Naive B cell (primary cell): ENCODE results near the gene SPNS3. TPM values are rescaled to one million over a fixed set of nuclear protein-coding genes. Genes with fewer than 3 reads are reported as not detected.

Experiments used
- ATAC-seq, 2 donors: fragments of 150-1000 bp; cut with Tn5 transposase; 2 replicates each; pipeline ENCODE4 v1.10.0; 2021; ENCODE audit warnings: low read depth in 2 of 2, mild to moderate bottlenecking in 2 of 2, moderate library complexity in 2 of 2
- DNase-seq: peaks from one replicate; pipeline ENCODE4 v3.0.0; 2022
- H3K27ac Mint-ChIP-seq, 6 donors: one replicate each; pipeline ENCODE4 v1.8.0; 2020 to 2022; ENCODE audit warnings: mild to moderate bottlenecking in 6 of 6, mixed read lengths in 6 of 6, moderate library complexity in 5 of 6, inconsistent platforms in 2 of 6
- H3K27me3 Mint-ChIP-seq, 3 donors: one replicate each; pipeline ENCODE4 v1.8.0; 2021 to 2022; ENCODE audit warnings: mixed read lengths in 3 of 3, mild to moderate bottlenecking in 1 of 3
- H3K36me3 Mint-ChIP-seq, 2 donors: one replicate each; pipeline ENCODE4 v1.8.0; 2020 to 2022; ENCODE audit warnings: mixed read lengths in 2 of 2, inconsistent platforms in 1 of 2, mild to moderate bottlenecking in 1 of 2
- H3K4me1 Mint-ChIP-seq, 3 donors: one replicate each; pipeline ENCODE4 v1.8.0; 2020 to 2022; ENCODE audit warnings: mixed read lengths in 3 of 3, inconsistent platforms in 1 of 3, mild to moderate bottlenecking in 1 of 3, moderate library complexity in 1 of 3
- H3K4me3 Mint-ChIP-seq, 8 donors: one replicate each; pipeline ENCODE4 v1.8.0; 2020 to 2022; ENCODE audit warnings: mild to moderate bottlenecking in 8 of 8, mixed read lengths in 8 of 8, moderate library complexity in 8 of 8, inconsistent platforms in 2 of 8
- H3K9me3 Mint-ChIP-seq, 7 donors: one replicate each; pipeline ENCODE4 v1.8.0; 2020 to 2022; ENCODE audit warnings: mixed read lengths in 7 of 7, mild to moderate bottlenecking in 5 of 7, inconsistent platforms in 2 of 7, moderate library complexity in 1 of 7
- polyA plus RNA-seq, 6 donors: library from polyadenylated mRNA; unstranded; fragments of 300-500 nt; fragmentation: Illumina TruSeq; gene quantifications; one replicate each; pipeline ENCODE4 v1.2.3, GENCODE V29; 2021; ENCODE audit warnings: low read depth in 6 of 6

SPNS3 gene
- polyA plus RNA-seq, 6 donors from 2014 or later: 0.36 to 1.3 (median 0.59) TPM; not detected in 1

DNA sequence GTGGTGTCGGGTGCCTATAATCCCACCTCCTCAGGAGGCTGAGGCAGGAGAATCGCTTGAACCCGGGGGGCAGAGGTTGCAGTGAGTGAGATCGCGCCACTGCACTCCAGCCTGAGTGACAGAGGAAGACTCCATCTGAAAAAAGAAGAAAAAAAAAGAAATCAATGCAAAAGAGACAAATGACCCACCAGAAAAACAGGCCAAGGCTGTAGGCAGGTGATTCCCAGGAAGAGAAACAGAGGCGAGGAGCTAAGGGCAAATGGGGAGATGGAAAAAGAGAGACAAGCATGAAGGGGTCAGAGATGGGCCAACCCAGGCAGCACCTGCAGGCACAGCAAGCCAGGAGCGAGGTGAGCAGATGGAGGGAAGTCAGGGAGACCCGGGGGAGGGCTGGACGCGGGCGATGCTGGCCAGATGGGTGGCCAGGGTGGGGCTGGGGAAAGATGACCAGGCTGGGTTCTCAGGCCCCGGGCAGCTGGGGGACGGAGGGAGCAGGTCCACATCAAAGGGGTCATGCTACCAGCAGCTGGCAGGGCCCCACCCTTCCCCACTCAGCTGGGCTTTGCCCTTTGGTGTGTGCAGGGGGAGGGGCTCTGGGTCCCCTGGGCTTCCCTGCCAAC, 95.9 kb downstream of the SPNS3 start:
- DNase-seq (no peak), ATAC-seq (no peak)
- H3K4me1 Mint-ChIP-seq: peaks cover 0 to 6% (median 0%) of the 10 kb centered on the region in 3 donors
- peak overlapping the region in 1 of 8 donors; percentile 26 for H3K4me3 Mint-ChIP-seq
- peaks cover 9 to 47% (median 25%) of the 10 kb centered on the region in 3 donors for H3K27me3 Mint-ChIP-seq
- H3K27ac Mint-ChIP-seq: no peak overlapping the region
- no peaks in the 10 kb centered on the region for H3K9me3 Mint-ChIP-seq
- H3K36me3 Mint-ChIP-seq: no peaks in the 10 kb centered on the region

DNA sequence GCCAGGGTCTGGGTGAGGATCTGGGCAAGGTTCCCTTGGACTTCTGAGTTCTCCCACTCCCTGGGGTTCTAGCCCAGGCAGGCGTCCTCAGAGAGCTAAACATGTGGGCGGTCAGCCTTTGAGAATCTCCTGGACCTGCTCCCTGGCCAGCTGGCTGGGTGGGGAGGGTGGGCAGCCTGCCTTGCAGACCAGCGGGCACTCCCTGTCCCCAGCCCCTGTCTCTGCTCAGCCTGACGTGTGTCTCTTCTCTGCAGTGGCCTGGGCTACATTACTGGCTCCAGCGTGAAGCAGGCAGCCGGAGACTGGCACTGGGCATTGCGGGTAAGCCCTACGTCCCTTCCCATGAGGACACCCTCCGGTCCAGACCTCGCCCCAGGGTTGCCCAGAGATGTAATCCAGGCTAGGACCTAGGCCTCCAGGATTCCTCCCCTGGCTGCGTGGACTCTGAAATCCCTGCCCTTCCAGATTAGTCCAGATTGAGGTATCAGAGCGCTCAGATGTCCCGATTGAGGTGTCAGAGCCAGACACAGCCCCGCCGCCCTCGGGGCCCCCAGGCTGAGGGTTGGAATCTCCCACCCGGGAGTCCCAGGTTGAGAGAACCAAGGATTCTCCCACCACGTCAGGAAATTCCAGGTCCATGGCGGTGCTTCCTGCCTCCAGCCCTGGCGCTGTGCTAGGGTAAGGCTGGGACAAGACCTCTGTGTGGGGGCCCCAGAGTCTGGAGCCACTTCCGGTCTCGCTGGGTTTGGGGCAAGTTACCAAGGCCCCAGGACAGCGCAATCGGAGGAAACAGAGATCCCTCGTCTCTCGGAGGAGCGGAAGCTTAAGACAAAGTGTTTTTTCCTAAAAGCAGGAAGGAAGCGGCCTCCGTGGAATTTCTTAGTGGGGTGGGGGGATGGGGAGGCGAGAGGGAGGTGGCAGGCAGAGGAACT, 97.3 kb downstream of the SPNS3 start:
- Mint-ChIP-seq H3K4me1 (peaks cover 0 to 6% (median 2%) of the 10 kb centered on the region in 3 donors), H3K27ac (no peak overlapping the region), H3K27me3 (peaks cover 6 to 47% (median 25%) of the 10 kb centered on the region in 3 donors), H3K36me3 (no peaks in the 10 kb centered on the region), H3K4me3 (no peak overlapping the region), H3K9me3 (no peaks in the 10 kb centered on the region)
- DNase-seq: no peak
- ATAC-seq: no peak

DNA sequence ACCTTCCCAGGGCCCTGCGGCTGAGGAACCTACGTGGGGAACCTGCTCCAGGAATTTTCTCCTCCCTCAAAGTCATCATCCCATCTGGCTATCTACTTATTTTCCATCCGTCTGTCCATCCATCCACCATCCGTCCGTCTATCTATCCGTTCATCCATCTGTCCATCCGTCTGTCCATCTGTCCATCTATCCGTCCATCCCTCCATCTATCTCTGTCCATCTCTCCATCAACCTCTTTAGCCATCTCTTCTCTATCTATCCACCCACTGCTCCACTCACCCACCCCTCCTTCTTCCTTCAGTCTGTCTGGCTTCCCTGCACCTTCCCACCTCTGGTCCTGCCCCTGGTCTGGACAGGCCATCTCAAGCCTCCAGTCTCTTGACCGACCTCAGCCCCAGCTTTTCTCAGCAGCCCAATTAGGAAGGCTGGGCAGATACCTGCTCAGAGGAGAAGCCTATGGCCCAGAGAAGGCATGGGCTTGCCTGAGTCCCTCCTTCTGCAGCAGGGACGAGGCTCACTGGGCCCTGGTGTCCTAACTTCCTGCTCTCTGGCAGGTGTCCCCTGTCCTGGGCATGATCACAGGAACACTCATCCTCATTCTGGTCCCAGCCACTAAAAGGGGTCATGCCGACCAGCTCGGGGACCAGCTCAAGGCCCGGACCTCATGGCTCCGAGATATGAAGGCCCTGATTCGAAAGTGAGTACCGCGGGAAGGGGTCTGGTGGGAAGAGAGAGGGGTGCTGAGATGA, 98.4 kb downstream of the SPNS3 start:
- H3K36me3 Mint-ChIP-seq: no peaks in the 10 kb centered on the region
- ATAC-seq: no peak
- H3K4me3 Mint-ChIP-seq: no peak overlapping the region
- H3K27ac Mint-ChIP-seq: no peak overlapping the region
- peaks cover 0 to 6% (median 2%) of the 10 kb centered on the region in 3 donors for H3K4me1 Mint-ChIP-seq
- DNase-seq: no peak
- peaks cover 5 to 41% (median 25%) of the 10 kb centered on the region in 3 donors for H3K27me3 Mint-ChIP-seq
- H3K9me3 Mint-ChIP-seq: no peaks in the 10 kb centered on the region

DNA sequence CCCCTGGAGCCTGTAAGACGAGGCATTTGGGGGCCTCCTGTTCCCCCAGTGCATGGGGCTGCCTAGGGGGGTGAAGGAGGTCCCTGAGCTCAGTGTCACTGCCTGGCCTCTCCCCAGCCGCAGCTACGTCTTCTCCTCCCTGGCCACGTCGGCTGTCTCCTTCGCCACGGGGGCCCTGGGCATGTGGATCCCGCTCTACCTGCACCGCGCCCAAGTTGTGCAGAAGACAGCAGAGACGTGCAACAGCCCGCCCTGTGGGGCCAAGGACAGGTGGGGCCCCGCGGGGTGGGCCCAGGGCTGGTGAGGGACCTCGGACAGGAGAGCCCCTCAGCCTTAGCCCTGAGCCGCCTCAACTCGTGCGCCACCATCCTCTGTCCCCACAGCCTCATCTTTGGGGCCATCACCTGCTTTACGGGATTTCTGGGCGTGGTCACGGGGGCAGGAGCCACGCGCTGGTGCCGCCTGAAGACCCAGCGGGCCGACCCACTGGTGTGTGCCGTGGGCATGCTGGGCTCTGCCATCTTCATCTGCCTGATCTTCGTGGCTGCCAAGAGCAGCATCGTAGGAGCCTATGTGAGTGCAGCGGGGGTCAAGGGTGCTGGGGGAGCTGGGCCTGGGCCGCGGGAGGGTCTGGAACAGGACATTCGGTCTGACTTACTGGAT, 99.3 kb downstream of the SPNS3 start:
- H3K36me3 Mint-ChIP-seq: no peaks in the 10 kb centered on the region
- peaks cover 5 to 41% (median 25%) of the 10 kb centered on the region in 3 donors for H3K27me3 Mint-ChIP-seq
- peaks cover 0 to 6% (median 2%) of the 10 kb centered on the region in 3 donors for H3K4me1 Mint-ChIP-seq
- no peaks in the 10 kb centered on the region for H3K9me3 Mint-ChIP-seq
- no peak overlapping the region for H3K4me3 Mint-ChIP-seq
- no peak overlapping the region for H3K27ac Mint-ChIP-seq
- DNase-seq (no peak), ATAC-seq (no peak)

DNA sequence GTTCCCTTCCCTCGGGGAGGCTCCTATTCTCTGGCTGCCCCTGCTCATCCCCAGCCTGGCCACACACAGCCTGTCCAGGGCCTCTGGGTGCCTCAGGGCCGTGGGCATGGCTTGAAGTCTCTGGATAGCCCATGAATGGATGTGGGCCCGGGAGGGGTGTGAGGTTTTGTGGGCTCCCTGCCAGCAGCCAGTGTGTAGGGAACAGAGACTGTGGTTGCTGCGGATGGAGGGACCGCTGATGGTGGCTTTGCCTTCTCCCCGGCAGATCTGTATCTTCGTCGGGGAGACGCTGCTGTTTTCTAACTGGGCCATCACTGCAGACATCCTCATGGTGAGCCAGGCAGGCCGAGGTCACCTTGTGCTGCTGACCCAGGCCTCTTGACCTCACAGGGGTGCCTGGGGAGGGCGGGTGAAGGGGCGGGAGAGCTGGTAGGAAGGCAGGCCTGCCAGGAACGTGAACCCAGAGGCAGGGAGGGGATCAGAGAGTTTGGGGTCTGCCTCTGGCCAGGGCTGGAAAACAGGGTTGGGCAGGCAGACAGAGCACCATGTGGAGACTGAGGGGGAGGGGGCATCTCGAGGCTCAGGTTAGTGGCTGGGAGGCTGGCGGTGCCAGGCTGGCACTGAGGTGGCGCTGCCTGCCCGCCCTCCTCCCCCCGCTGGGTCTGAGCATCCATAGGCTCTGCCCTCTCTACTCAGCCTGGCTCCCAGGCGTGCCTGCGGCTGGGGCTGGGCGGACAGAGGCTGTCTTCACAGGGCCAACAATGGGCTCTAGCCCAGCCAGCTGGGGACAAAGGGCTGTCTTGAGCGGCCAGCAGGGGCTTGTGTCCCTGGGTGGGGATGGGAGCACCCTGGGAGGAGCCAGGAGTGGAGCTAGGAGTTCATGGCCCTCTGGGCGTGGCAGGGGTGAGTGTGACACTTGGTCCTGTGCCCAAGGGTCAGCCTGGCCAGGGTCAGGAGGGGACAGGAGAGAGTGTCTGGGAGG, 100.1 kb downstream of the SPNS3 start:
- Mint-ChIP-seq H3K4me1 (peaks cover 0 to 6% (median 2%) of the 10 kb centered on the region in 3 donors), H3K36me3 (no peaks in the 10 kb centered on the region), H3K4me3 (no peak overlapping the region), H3K27ac (no peak overlapping the region), H3K9me3 (no peaks in the 10 kb centered on the region), H3K27me3 (peaks cover 5 to 41% (median 25%) of the 10 kb centered on the region in 3 donors)
- ATAC-seq (no peak), DNase-seq (no peak)

DNA sequence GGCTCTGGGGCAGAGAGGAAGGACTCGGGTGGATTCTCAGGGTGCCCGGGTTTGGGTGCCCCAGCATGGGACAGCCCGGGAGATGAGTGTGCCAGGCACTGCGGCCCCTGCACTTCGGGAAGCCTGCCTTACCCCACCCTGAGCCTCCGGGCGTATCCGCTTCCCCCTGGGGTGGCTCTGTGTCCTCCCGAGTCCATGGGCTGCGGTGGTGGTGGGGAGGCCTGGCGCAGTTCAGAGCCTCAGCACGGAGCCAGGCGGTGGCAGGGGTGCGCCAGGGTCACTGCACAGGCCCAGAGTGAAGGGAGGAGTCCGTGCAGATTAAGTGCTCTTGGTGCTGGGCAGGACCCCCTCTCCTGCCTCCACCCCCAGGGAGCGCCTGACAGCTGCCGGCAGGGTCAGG, 100.8 kb downstream of the SPNS3 start:
- peaks cover 0 to 2% of the 10 kb centered on the region in 2 donors for H3K36me3 Mint-ChIP-seq
- no peaks in the 10 kb centered on the region for H3K9me3 Mint-ChIP-seq
- peaks cover 5 to 38% (median 21%) of the 10 kb centered on the region in 3 donors for H3K27me3 Mint-ChIP-seq
- no peak for DNase-seq
- no peak for ATAC-seq
- H3K4me3 Mint-ChIP-seq: no peak overlapping the region
- H3K4me1 Mint-ChIP-seq: peaks cover 0 to 6% (median 2%) of the 10 kb centered on the region in 3 donors
- H3K27ac Mint-ChIP-seq: no peak overlapping the region

DNA sequence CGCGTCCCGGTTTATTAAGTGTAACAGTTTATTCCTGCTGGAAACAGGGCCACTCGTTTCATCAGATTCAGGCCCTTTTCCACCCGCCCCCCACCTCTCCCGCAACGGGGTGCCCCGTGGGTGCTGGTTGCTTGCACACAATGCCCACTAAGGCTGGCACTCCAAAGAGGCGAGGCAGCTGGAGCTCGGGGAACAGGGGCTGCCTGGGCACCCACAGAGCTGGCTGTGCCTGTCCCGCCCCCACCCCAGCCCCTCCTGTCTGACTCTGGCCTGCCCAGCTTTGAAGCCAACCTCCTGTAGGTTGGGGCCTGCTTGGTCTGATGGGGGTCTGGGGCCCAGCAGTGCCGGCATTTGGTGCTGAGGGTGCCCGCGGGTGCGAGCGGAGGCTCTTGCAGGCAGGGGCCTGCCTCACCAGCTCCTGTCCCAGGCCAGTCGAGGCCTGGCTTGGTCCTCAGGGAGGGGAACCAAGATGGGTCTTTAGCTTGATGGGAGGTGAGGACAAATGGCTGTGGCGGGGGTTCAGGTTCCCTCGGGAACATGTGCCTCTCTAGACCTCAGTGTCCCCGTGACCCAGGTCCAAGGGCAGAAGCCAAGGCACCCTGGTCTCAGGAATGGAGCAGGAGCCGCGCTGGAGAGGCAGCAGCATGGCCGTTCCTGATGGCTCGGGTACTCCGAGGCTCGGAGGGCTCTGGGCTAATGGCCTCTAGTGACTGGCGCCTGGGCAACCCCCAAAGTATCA, 101.4 kb downstream of the SPNS3 start:
- no peaks in the 10 kb centered on the region for H3K9me3 Mint-ChIP-seq
- peak overlapping the region in 2 of 6 donors; percentile 18 to 51 for H3K27ac Mint-ChIP-seq
- peaks cover 5 to 35% (median 16%) of the 10 kb centered on the region in 3 donors for H3K27me3 Mint-ChIP-seq
- no peak for DNase-seq
- no peak overlapping the region for H3K4me3 Mint-ChIP-seq
- H3K36me3 Mint-ChIP-seq: peaks cover 0 to 7% of the 10 kb centered on the region in 2 donors
- H3K4me1 Mint-ChIP-seq: peaks cover 0 to 6% (median 2%) of the 10 kb centered on the region in 3 donors
- ATAC-seq: no peak

DNA sequence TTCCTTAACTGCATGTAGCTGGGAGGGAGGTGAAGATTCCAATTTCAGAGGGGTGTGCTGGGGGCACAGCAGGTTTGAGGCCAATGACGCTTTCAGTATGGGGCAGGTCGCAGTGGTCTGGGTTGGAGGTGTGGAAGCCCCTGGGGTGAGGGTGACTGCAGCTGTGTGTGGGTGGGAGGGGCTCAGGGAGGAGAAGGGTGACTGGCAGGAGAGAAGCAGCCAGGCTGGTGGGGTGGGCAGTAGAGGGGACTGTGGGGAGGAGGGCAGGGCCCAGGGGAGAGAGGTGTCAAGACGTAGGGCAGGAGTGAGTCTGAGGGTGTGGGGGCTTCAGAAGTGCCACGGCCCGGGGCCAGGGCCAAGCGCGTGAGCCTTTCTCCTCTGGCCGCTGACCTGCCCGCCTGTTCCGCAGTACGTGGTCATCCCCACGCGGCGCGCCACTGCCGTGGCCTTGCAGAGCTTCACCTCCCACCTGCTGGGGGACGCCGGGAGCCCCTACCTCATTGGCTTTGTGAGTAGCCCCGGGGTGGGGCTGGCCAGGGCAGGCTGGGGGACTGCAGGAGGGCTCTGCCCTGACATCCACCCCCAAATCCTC, 102.0 kb downstream of the SPNS3 start:
- ATAC-seq (no peak), DNase-seq (no peak)
- peaks cover 0 to 6% (median 2%) of the 10 kb centered on the region in 3 donors for H3K4me1 Mint-ChIP-seq
- peaks cover 5 to 29% (median 16%) of the 10 kb centered on the region in 3 donors for H3K27me3 Mint-ChIP-seq
- H3K9me3 Mint-ChIP-seq: no peaks in the 10 kb centered on the region
- peak overlapping the region in 1 of 6 donors; percentile 51 for H3K27ac Mint-ChIP-seq
- peaks cover 0 to 8% of the 10 kb centered on the region in 2 donors for H3K36me3 Mint-ChIP-seq
- H3K4me3 Mint-ChIP-seq: no peak overlapping the region

DNA sequence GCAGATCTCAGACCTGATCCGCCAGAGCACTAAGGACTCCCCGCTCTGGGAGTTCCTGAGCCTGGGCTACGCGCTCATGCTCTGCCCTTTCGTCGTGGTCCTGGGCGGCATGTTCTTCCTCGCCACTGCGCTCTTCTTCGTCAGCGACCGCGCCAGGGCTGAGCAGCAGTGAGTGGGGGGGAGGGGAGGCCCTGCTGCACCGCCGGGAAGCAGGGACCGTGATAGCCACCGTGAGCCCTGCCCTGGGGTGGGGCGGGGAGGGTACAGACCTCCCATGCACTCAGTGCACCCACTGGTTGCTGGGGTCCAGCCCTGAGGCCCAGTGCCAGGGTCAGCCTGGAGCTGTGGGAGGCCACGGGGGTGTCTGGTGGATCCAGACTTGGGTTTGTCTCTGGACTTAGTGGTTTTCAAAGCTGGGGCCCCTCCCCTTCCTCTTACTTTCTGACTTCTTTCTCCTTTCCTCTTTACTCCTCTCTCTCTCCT, 102.6 kb downstream of the SPNS3 start:
- H3K4me3 Mint-ChIP-seq: no peak overlapping the region
- no peak for ATAC-seq
- H3K4me1 Mint-ChIP-seq: peaks cover 0 to 6% (median 2%) of the 10 kb centered on the region in 3 donors
- H3K27ac Mint-ChIP-seq: peak overlapping the region in 2 of 6 donors; percentile 38 to 73
- no peaks in the 10 kb centered on the region for H3K9me3 Mint-ChIP-seq
- peaks cover 0 to 8% of the 10 kb centered on the region in 2 donors for H3K36me3 Mint-ChIP-seq
- no peak for DNase-seq
- H3K27me3 Mint-ChIP-seq: peaks cover 5 to 25% (median 16%) of the 10 kb centered on the region in 3 donors

DNA sequence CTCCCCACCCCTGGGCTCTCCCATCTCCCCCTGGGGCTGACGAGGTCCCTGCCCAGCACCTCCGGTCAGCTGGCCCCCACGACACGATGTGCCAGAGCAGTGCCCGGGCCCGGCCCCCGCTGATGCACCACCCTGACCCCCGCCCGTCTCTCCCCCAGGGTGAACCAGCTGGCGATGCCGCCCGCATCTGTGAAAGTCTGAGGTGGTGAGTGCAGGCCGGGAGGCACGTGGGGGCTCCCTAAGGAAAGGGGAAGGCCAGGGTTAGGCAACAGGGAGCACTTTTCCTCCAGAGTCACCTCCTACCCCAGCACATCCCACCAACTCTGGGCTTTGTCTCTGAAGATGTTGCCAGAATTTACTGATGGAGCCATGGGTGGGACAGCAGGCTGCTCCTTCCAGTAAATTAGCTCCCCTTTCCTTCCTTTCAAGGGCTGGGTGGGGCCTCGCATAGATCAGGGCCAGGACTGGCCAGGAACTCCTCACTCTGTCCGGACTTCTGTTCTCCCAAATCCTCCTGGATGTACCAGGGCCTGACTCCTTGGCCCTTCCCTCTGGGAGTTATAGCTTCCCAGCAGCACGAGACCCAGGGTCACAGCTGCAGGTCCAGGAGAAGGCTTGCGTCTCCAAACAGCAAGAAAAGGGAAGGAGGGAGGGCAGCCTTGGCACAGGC, 103.1 kb downstream of the SPNS3 start:
- DNase-seq (no peak), ATAC-seq (no peak)
- Mint-ChIP-seq H3K27me3 (peaks cover 4 to 22% (median 12%) of the 10 kb centered on the region in 3 donors), H3K4me1 (peaks cover 0 to 6% (median 2%) of the 10 kb centered on the region in 3 donors), H3K36me3 (peaks cover 0 to 8% of the 10 kb centered on the region in 2 donors), H3K9me3 (no peaks in the 10 kb centered on the region), H3K27ac (peak overlapping the region in 3 of 6 donors; percentile 29 to 75 (median 47)), H3K4me3 (no peak overlapping the region)
